Right atrium auricular region (tissue), 2 donors: ENCODE data around the gene PCNT. TPM values are rescaled to one million over a fixed set of nuclear protein-coding genes. Genes with fewer than 3 reads are reported as not detected.
"Not testable (repeated sequence)": the region's sequence is repeated elsewhere in the genome, so short reads cannot be mapped to it uniquely, and the experiment has no call there.

Experiments
- DNase-seq: peaks from one replicate; pipeline ENCODE4 v3.0.0-alpha.2; 2019; ENCODE audit warnings: low spot score
- H3K27ac ChIP-seq, 2 donors: fragments of 200-600 bp; sonication (generic); 1 replicate in 1 of 2; 2 replicates in 1 of 2; pipeline ENCODE4 v1.5.1; 2016 to 2019
- H3K27me3 ChIP-seq, 2 donors: fragments of 200-600 bp; sonication (generic); one replicate each; pipeline versions ENCODE4 v1.5.1 to v1.6.0; 2017 to 2019
- H3K36me3 ChIP-seq: fragments of 200-600 bp; sonication (generic); one replicate; pipeline ENCODE4 v1.5.1; 2016
- H3K4me1 ChIP-seq, 2 donors: fragments of 200-600 bp; sonication (generic); one replicate each; pipeline versions ENCODE4 v1.5.1 to v1.6.0; 2017 to 2019
- H3K4me3 ChIP-seq, 2 donors: fragments of 200-600 bp; sonication (generic); 1 replicate in 1 of 2; 2 replicates in 1 of 2; pipeline ENCODE4 v1.5.1; 2017 to 2019; ENCODE audit warnings: mild to moderate bottlenecking in 1 of 2, moderate library complexity in 1 of 2
- H3K9me3 ChIP-seq, 2 donors: fragments of 200-600 bp; sonication (generic); one replicate each; pipeline ENCODE4 v1.5.1; 2019
- total RNA-seq, 2 donors: library from RNA; depleted of rRNA; stranded (reverse); fragments of >200 nt; gene quantifications; one replicate each; pipeline ENCODE4 v1.1.0, GENCODE V29; 2016
- TF ChIP-seq, protein P1 (sequence below), 2 donors: fragments of 200-600 bp; sonication (generic); IDR thresholded peaks; one replicate each; pipeline ENCODE4 v1.5.1; 2019; ENCODE audit warnings: antibody characterized with exemption in 2 of 2

Gene PCNT
- total RNA-seq, 2 donors from 2014 or later, result 31.7 to 40.3 TPM

DNA sequence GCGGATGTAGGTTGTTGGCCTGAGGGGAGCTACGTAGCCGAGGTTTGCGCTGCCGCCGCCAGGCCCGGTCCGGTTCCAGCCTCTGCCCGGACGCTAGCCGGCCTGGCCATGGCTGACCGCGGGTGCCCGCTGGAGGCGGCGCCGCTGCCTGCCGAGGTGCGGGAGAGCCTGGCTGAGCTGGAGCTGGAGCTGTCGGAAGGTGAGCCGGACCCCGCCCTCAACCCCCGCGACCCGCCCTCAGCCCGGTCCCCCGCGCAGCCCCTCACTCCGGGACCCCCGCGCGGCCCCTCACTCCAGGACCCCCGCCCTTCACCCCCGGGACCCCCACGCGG lies 135.0 kb downstream of the PCNT start:
- Histone ChIP-seq H3K27ac (peak overlapping the region; percentile 94), H3K27me3 (no peaks in the 10 kb centered on the region), H3K4me3 (peak overlapping the region; percentile 95 to 100), H3K4me1 (peaks cover 0 to 66% of the 10 kb centered on the region in 2 donors), H3K9me3 (no peaks in the 10 kb centered on the region), H3K36me3 (no peaks in the 10 kb centered on the region)
- no peak for DNase-seq
- TF ChIP-seq, protein P1, sequence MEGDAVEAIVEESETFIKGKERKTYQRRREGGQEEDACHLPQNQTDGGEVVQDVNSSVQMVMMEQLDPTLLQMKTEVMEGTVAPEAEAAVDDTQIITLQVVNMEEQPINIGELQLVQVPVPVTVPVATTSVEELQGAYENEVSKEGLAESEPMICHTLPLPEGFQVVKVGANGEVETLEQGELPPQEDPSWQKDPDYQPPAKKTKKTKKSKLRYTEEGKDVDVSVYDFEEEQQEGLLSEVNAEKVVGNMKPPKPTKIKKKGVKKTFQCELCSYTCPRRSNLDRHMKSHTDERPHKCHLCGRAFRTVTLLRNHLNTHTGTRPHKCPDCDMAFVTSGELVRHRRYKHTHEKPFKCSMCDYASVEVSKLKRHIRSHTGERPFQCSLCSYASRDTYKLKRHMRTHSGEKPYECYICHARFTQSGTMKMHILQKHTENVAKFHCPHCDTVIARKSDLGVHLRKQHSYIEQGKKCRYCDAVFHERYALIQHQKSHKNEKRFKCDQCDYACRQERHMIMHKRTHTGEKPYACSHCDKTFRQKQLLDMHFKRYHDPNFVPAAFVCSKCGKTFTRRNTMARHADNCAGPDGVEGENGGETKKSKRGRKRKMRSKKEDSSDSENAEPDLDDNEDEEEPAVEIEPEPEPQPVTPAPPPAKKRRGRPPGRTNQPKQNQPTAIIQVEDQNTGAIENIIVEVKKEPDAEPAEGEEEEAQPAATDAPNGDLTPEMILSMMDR (IDR thresholded peaks at IDR 0.05), result no peak

DNA sequence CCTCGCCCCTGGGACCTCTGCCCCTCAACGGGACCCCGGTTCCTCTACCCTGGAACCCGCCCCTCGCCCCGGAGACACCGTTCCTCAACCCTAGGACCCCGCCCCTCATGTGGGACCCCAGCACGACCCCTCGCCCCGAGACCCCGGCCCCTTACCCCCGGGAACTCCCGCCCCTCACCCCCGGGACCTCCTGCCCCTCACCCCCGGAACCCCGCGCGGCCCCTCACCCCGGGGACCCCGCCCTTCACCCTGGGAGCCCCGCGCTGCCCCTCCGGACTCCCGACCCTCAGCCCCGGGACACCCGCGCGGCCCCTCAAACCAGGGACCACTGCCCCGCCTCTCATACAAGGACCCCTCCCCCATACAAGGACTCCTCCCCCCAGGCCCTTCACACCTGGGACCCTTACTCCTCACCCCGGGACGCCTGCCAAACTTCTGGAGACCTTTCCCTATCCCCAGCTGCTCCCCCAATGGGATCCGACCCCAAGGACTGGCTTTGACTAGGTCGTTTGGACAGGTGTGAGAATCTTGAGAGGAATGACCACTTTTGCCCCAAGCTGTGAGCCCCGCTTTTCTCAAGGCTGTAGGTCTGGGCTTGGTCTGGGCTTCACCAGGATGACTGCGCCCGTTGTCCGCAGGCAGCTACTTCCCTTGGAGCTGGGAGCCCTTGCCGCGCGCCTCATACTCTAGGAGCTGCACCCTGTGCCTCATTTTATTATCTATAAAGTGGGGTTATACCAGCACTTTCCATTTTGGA lies 135.6 kb downstream of the PCNT start:
- Histone ChIP-seq H3K4me3 (peak overlapping the region; percentile 95 to 100), H3K36me3 (no peaks in the 10 kb centered on the region), H3K4me1 (peaks cover 0 to 60% of the 10 kb centered on the region in 2 donors), H3K27me3 (no peaks in the 10 kb centered on the region), H3K9me3 (no peaks in the 10 kb centered on the region), H3K27ac (peak overlapping the region; percentile 94)
- DNase-seq, result peak; percentile 64
- TF ChIP-seq, protein P1 (IDR thresholded peaks at IDR 0.05), result no peak

DNA sequence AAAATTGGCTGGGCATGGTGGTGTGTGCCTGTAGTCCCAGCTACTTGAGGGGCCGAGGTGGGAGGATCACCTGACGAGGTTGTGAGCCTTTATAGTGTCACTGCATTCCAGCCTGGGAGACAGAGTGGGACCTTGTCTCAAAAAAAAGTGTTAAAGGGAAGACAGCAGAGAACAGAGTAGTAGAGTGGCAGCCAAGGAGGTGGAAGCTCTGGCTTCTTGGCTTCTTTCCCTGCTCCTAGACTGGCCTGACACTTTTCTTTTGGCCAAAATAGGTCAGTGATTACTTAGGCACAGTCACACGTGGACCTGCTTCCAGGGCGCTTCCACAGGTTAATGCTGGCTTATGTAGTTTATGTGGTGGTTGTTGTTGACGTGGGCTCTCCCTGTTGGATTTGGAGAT lies 138.0 kb downstream of the PCNT start:
- H3K27ac ChIP-seq, result peak overlapping the region; percentile 24 to 66
- no peaks in the 10 kb centered on the region for H3K36me3 ChIP-seq
- no peak for DNase-seq
- H3K9me3 ChIP-seq, result no peaks in the 10 kb centered on the region
- peaks cover 0 to 36% of the 10 kb centered on the region in 2 donors for H3K4me1 ChIP-seq
- no peaks in the 10 kb centered on the region for H3K27me3 ChIP-seq
- no peak overlapping the region for H3K4me3 ChIP-seq
- TF ChIP-seq, protein P1 (IDR thresholded peaks at IDR 0.05), result no peak

DNA sequence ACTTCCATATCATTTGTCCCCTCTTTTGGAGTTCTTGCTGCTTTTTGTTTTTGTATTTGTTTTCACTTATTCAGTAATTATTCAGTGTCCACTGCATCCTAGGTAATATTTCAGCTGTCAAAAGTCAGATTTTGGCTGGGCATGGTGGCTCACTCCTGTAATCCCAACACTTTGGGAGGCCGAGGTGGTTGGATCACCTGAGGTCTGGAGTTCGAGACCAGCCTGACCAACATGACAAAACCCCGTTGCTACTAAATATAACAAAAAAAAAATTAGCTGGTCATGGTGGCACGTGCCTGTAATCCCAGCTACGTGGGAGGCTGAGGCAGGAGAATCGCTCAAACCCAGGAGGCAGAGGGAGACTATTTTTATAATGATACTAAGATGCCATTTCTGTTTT lies 141.2 kb downstream of the PCNT start:
- H3K27me3 ChIP-seq, H3K36me3 ChIP-seq, H3K9me3 ChIP-seq, H3K27ac ChIP-seq, DNase-seq, H3K4me3 ChIP-seq: not testable (repeated sequence)
- H3K4me1 ChIP-seq, result peaks cover 0 to 19% of the 10 kb centered on the region in 2 donors

DNA sequence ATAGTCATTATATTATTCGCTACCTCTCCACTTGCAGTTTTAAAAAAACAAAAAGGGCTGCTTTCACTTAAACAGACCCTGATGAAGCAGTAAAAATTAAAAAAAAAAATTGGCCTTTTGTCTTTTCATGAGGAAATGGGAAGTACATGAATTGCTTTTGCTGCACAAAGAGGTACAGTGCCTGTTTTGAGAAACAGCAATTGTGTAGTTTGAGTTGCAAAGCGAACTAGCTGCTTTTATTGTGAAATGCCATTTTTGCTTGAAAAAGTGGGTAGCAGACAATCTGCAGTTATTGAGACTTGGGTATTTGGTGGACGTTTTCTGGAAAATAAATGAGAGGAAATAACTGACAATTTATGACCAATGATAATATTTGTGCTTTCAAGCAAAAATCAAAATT lies 141.7 kb downstream of the PCNT start:
- no peak overlapping the region for H3K27ac ChIP-seq
- TF ChIP-seq, protein P1 (IDR thresholded peaks at IDR 0.05), result no peak

DNA sequence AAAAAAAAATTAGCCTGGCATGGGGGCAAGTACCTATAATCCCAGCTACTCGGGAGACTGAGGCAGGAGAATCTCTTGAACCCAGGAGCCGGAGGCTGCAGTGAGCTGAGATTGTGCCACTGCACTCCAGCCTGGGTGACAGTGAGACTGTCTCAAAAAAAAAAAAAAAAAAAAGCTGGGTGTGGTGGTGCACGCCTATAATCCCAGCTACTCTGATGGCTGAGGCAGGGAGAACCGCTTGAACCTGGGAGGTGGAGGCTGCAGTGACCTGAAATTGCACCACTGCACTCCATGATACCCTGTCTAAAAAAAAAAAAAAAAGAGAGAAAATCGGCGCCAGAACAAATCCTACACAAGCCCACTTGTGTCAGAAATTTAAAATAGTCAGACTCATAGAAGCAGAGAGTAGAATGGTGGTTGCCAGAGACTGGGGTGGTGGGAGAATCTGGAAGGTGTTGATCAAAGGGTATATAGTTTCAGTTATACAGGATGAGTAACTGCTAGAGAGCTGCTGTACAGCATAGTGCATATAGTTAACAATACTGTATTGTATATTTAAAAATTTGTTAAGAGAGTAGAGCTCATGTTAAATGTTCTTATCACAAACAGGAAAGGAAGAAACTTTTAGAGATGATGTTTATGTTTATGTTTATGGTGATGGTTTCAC lies 144.3 kb downstream of the PCNT start:
- no peak for DNase-seq
- Histone ChIP-seq H3K4me1 (peaks cover 0 to 8% of the 10 kb centered on the region in 2 donors), H3K9me3 (no peaks in the 10 kb centered on the region), H3K27me3 (no peaks in the 10 kb centered on the region), H3K4me3 (no peak overlapping the region), H3K36me3 (no peaks in the 10 kb centered on the region), H3K27ac (no peak overlapping the region)
- TF ChIP-seq, protein P1 (IDR thresholded peaks at IDR 0.05), result no peak

More for the DNA sequence above, 141.7 kb downstream of the PCNT start:
- no peaks in the 10 kb centered on the region for H3K36me3 ChIP-seq
- H3K4me1 ChIP-seq, result peaks cover 0 to 14% of the 10 kb centered on the region in 2 donors
- H3K4me3 ChIP-seq, result no peak overlapping the region
- no peaks in the 10 kb centered on the region for H3K27me3 ChIP-seq
- no peaks in the 10 kb centered on the region for H3K9me3 ChIP-seq
- no peak for DNase-seq
